ENCODE results near the gene CNTNAP2.

CNTNAP2 gene

DNA sequence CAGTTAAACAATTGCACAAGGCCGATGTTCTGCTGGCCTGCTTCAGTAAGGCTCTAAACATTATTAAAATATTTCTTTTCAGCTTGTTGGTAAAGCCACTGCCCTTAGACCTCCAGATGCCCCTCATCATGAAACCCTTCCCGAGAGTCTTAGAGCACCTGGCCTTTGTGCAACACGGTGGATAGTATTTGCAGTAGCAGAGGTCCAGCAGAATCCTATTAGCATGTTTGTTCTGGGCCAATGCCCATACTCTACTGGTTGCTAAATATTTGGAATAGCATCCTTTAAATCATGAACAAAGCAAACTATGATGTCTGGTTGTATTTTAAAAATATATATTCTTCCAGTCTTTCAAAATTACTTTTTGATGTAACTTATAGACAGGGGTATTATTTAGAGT is 584.6 kb downstream of the CNTNAP2 start:
- no peak for DNase-seq (ENCODE audit: low spot score)
- no peak for TF ChIP-seq CTCF (IDR thresholded peaks at IDR 0.05; ENCODE audit: extremely low read depth, missing control alignments)

GRCh38 chr7:146702898-146703297 is 586.3 kb downstream of the CNTNAP2 start:
- TF ChIP-seq CTCF (IDR thresholded peaks at IDR 0.05; ENCODE audit: extremely low read depth, missing control alignments), result no peak
- DNase-seq (ENCODE audit: low spot score), result no peak

DNA sequence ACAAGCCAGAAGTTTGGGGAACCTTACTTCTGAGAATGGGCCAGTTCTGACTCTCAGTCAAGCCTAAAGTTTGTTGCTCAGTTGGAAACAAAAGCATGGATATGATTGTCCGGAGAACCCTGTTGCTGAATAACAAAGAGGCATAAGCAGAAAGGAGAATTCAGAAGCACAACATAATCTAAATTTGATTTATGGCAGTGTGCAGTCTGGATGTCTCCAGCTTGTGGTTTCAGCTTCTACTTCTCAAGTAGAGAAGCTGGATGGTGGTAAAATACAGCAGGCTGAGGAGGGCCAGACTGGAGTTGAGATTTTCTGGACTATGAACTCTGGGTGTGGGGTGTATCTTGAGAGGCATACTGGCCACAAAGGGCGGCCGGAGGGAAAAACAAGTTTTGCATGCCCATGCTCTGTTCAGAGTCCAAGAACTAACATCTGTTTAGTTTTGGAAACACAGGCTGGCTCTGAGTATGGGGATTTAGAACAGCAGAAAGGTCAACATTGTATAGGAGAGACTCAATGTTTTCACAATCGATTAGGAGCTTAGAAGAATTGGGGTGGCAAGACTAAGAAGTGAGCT is 592.9 kb downstream of the CNTNAP2 start:
- no peak for TF ChIP-seq CTCF (IDR thresholded peaks at IDR 0.05; ENCODE audit: extremely low read depth, missing control alignments)
- DNase-seq (ENCODE audit: low spot score), result no peak

- TF ChIP-seq CTCF (IDR thresholded peaks at IDR 0.05; ENCODE audit: extremely low read depth, missing control alignments), result no peak
- DNase-seq (ENCODE audit: low spot score), result no peak
Observed at GRCh38 chr7:146713205-146713604, 596.6 kb downstream of the CNTNAP2 start.

GRCh38 chr7:146713934-146714333 is 597.3 kb downstream of the CNTNAP2 start:
- TF ChIP-seq CTCF (IDR thresholded peaks at IDR 0.05; ENCODE audit: extremely low read depth, missing control alignments), result no peak
- no peak for DNase-seq (ENCODE audit: low spot score)

DNA sequence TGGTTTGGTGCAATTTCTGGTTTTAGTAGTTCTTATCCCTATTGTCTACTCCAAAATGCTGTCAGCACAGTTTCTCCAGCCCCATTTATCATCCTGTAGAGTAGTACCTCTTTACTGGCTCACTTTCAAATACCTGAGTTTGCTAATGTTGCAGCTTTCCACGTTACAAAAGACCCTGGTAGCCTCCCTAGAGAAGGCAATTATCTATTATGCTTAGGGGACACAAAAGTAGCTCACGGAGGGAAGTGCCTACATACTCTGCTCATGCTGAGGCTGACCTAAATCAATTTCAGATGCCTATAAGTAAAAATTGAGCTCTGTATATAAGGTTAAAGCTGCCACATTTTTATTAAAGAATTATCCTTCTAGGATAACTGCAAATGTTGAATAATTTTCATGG is 603.6 kb downstream of the CNTNAP2 start:
- DNase-seq (ENCODE audit: low spot score), result no peak
- no peak for TF ChIP-seq CTCF (IDR thresholded peaks at IDR 0.05; ENCODE audit: extremely low read depth, missing control alignments)

DNA sequence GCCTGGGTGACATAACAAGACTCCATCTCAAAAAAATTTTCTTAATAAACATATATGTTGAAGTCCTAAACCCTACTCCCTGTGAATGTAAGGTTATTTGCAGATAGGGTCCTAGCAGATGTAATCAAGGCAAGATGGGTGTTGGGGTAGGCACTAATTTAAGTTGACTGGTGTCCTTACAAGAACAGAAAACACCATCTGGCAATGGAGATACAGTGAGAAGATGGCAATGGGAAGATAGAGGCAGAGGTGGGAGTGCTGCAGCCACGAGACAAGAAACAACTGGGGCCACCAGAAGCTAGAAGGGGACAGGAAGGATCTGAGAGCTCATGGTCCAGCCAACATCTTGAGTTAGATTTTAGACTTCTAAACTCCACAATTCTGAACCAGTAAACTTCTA is 606.4 kb downstream of the CNTNAP2 start:
- TF ChIP-seq CTCF (IDR thresholded peaks at IDR 0.05; ENCODE audit: extremely low read depth, missing control alignments), result no peak
- no peak for DNase-seq (ENCODE audit: low spot score)
